ENCODE results near the gene ARHGAP4. TPM values are rescaled to one million over a fixed set of nuclear protein-coding genes. Genes with fewer than 3 reads are reported as not detected.

The ARHGAP4 gene
- total and polyA plus RNA-seq, 8 donors = 21.9 to 96.2 (median 26.3) TPM

DNA sequence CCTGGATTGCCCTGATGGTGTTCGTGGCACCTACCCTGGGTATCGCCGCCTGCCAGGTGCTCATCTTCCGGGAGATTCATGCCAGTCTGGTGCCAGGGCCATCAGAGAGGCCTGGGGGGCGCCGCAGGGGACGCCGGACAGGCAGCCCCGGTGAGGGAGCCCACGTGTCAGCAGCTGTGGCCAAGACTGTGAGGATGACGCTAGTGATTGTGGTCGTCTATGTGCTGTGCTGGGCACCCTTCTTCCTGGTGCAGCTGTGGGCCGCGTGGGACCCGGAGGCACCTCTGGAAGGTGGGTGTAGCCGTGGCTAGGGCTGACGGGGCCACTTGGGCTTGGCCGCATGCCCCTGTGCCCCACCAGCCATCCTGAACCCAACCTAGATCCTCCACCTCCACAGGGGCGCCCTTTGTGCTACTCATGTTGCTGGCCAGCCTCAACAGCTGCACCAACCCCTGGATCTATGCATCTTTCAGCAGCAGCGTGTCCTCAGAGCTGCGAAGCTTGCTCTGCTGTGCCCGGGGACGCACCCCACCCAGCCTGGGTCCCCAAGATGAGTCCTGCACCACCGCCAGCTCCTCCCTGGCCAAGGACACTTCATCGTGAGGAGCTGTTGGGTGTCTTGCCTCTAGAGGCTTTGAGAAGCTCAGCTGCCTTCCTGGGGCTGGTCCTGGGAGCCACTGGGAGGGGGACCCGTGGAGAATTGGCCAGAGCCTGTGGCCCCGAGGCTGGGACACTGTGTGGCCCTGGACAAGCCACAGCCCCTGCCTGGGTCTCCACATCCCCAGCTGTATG, 19.7 kb downstream of the ARHGAP4 start:
- peaks cover 0 to 41% of the 10 kb centered on the region in 2 donors for H3K36me3 ChIP-seq
- no peak overlapping the region for H3K27ac ChIP-seq
- no peak overlapping the region for H3K4me3 ChIP-seq
- H3K4me1 ChIP-seq = peaks cover 0 to 23% of the 10 kb centered on the region in 2 donors
- DNase-seq (peak in 1 of 4 donors; percentile 8), ATAC-seq (no peak)
- H3K27me3 ChIP-seq = no peaks in the 10 kb centered on the region
- TF ChIP-seq, protein P1, sequence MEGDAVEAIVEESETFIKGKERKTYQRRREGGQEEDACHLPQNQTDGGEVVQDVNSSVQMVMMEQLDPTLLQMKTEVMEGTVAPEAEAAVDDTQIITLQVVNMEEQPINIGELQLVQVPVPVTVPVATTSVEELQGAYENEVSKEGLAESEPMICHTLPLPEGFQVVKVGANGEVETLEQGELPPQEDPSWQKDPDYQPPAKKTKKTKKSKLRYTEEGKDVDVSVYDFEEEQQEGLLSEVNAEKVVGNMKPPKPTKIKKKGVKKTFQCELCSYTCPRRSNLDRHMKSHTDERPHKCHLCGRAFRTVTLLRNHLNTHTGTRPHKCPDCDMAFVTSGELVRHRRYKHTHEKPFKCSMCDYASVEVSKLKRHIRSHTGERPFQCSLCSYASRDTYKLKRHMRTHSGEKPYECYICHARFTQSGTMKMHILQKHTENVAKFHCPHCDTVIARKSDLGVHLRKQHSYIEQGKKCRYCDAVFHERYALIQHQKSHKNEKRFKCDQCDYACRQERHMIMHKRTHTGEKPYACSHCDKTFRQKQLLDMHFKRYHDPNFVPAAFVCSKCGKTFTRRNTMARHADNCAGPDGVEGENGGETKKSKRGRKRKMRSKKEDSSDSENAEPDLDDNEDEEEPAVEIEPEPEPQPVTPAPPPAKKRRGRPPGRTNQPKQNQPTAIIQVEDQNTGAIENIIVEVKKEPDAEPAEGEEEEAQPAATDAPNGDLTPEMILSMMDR (IDR thresholded peaks at IDR 0.05) = no peak
- intact Hi-C loops (cut with DNase I) = no loop called here
- H3K9me3 ChIP-seq = no peaks in the 10 kb centered on the region

DNA sequence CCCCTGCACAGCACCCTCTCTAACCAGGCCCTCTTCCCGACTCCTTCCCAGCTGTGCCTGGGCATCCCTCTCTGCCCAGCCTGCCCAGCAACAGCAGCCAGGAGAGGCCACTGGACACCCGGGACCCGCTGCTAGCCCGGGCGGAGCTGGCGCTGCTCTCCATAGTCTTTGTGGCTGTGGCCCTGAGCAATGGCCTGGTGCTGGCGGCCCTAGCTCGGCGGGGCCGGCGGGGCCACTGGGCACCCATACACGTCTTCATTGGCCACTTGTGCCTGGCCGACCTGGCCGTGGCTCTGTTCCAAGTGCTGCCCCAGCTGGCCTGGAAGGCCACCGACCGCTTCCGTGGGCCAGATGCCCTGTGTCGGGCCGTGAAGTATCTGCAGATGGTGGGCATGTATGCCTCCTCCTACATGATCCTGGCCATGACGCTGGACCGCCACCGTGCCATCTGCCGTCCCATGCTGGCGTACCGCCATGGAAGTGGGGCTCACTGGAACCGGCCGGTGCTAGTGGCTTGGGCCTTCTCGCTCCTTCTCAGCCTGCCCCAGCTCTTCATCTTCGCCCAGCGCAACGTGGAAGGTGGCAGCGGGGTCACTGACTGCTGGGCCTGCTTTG, 20.5 kb downstream of the ARHGAP4 start:
- TF ChIP-seq, protein P1 (IDR thresholded peaks at IDR 0.05) = no peak
- Histone ChIP-seq H3K36me3 (peaks cover 0 to 37% of the 10 kb centered on the region in 2 donors), H3K27ac (no peak overlapping the region), H3K4me3 (no peak overlapping the region), H3K4me1 (peaks cover 0 to 29% of the 10 kb centered on the region in 2 donors), H3K9me3 (no peaks in the 10 kb centered on the region), H3K27me3 (no peaks in the 10 kb centered on the region)
- DNase-seq (peak in 1 of 4 donors; percentile 59), ATAC-seq (no peak)
- intact Hi-C loops (cut with DNase I) = no loop called here

DNA sequence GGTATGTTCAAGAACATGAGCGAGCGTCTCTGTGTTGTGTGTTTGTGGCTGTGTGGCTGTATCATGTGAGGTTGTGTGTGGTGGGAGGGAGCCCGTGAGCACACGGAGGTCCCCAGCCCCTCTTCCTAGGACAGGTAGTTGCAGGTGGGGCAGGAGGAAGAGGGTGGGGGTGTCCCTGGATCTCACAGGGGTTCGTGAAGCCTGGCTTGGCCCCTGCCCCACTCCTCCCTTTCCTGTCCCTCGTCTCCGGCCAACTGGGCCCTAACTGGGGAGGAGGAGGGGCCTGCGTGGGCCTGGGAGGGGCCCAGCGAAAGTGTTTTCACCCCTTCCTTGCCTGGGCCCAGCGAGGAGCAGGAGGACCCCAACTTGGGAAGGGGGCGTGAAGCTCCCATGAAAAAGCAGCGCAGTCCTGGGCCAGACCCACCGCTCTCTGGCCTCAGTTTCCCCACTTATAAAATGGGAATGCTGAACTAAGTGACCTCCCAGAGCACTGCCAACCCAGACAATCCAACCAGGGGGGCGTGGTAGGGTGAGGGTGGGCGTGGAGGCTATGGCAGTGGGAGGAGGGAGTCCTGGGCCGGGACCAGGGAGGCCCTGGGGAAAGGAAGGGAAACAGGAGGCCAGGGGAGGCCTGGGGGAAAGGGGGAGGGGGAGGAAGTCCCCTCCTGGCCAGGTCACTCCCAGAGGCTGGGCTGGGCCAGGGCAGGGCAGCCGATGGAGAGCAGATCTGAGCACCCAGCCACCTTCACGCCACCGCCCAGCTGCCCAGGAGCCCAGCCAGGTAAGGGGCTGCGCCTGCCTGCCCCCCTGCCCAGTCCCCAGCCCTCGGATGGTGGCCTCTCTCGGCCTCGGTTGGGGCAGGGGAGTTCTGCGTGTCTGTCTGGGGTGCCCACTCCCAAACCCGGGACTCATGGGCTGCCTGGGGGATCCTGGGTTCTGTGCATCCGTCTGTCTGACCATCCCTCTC, 21.8 kb downstream of the ARHGAP4 start, which contains the start of gene AVPR2:
Gene AVPR2 (plus strand): TSS at position 683 of the 967 bp plus-strand sequence. CDS start 473 bp downstream, outside the sequence.
- DNase-seq = no peak
- TF ChIP-seq, protein P1 (IDR thresholded peaks at IDR 0.05) = no peak
- no peak for ATAC-seq
- H3K4me1 ChIP-seq = peaks cover 0 to 32% of the 10 kb centered on the region in 2 donors
- no peak within 1 kb of the TSS for H3K4me3 ChIP-seq
- H3K27me3 ChIP-seq = no peaks in the 10 kb centered on the region
- intact Hi-C loops (cut with DNase I) = no loop called here
- peaks cover 0 to 24% of the 10 kb centered on the region in 2 donors for H3K36me3 ChIP-seq
- H3K27ac ChIP-seq = peak within 1 kb of the TSS in 1 of 2 donors; percentile 37
- H3K9me3 ChIP-seq = no peaks in the 10 kb centered on the region

DNA sequence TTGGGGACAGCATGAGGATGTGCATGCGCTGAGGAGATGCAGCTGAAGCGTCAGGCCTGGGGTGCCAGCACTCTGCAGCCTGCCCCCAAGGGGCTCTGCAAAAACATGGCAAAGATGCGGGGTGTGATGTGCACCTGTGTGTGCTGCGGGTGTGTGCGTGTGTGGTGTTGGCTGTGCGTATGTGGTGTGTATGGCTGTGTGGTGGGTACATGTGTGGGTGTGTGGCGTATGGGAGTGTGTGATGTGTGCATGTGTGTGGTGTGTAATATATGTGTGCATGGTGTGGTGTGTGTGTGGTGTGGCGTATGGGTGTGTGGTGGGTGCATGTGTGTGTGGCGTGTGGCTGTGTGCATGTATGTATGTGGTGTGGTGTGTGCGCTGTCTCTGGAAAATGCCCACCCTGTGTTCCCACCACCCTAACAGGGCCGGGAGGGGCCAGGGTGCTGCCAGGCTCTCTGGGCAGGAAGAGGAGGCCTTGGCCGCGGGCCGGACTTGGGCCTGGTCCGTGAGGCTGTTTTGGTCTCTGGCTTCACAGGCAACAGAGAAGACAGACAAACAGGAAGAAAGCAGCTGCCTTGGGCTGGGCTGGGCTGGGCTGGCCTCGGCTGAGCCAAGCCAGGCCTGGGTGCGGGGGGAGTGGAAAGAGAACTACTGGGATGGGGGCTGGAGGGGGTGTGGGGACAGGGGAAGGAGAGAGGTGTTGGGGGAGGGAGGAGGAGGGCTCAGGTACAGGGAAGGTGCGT, 22.7 kb downstream of the ARHGAP4 start:
- intact Hi-C loops (cut with DNase I) = no loop called here
- peak in 1 of 4 donors; percentile 71 for DNase-seq
- Histone ChIP-seq H3K4me1 (peaks cover 0 to 32% of the 10 kb centered on the region in 2 donors), H3K9me3 (no peaks in the 10 kb centered on the region), H3K27ac (peak overlapping the region in 1 of 2 donors; percentile 37), H3K27me3 (no peaks in the 10 kb centered on the region), H3K4me3 (no peak overlapping the region), H3K36me3 (peaks cover 0 to 15% of the 10 kb centered on the region in 2 donors)
- TF ChIP-seq, protein P1 (IDR thresholded peaks at IDR 0.05) = no peak
- peak; percentile 33 for ATAC-seq

Data from left lung (tissue), 10 donors.